ENCODE data around the gene EFNA5.

EFNA5 gene

GRCh38 chr5:107431998-107432397 is 238.7 kb downstream of the EFNA5 start:
- TF ChIP-seq POLR2A (IDR thresholded peaks at IDR 0.05; ENCODE audit: extremely low read depth, insufficient read length) (no peak), CTCF (IDR thresholded peaks at IDR 0.05; ENCODE audit: low read depth, low read length) (no peak), MYC (IDR thresholded peaks at IDR 0.05; ENCODE audit: low read depth, low read length) (no peak)
- TF ChIP-seq, protein P1, sequence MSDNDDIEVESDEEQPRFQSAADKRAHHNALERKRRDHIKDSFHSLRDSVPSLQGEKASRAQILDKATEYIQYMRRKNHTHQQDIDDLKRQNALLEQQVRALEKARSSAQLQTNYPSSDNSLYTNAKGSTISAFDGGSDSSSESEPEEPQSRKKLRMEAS (IDR thresholded peaks at IDR 0.05; ENCODE audit: low read depth, low read length): no peak
- DNase-seq (ENCODE audit: low read depth): no peak
- H3K4me3 ChIP-seq (ENCODE audit: low read depth, low read length): no peak overlapping the region

DNA sequence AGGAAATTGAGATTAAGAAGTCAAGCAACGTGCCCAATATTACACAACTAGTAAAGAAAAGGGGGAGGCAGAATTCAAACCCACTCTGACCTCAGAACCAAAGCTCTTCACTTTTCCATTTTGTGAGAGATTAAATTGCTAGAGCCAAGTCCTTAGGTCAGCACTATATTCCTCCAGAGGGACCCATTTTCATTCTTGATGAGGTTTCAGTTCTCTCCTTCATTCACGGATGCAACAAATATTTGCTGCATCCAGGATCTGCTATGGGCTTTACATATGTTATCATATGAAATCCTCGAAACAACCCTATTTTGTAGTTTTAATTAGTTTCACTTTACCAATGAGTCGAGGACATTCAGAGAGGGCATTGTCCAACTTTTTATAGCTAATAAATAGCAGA is 239.2 kb downstream of the EFNA5 start:
- DNase-seq (ENCODE audit: low read depth): no peak
- no peak for TF ChIP-seq POLR2A (IDR thresholded peaks at IDR 0.05; ENCODE audit: extremely low read depth, insufficient read length)
- TF ChIP-seq, protein P1 (IDR thresholded peaks at IDR 0.05; ENCODE audit: low read depth, low read length): no peak
- TF ChIP-seq CTCF (IDR thresholded peaks at IDR 0.05; ENCODE audit: low read depth, low read length): no peak
- no peak for TF ChIP-seq MYC (IDR thresholded peaks at IDR 0.05; ENCODE audit: low read depth, low read length)
- H3K4me3 ChIP-seq (ENCODE audit: low read depth, low read length): no peak overlapping the region

DNA sequence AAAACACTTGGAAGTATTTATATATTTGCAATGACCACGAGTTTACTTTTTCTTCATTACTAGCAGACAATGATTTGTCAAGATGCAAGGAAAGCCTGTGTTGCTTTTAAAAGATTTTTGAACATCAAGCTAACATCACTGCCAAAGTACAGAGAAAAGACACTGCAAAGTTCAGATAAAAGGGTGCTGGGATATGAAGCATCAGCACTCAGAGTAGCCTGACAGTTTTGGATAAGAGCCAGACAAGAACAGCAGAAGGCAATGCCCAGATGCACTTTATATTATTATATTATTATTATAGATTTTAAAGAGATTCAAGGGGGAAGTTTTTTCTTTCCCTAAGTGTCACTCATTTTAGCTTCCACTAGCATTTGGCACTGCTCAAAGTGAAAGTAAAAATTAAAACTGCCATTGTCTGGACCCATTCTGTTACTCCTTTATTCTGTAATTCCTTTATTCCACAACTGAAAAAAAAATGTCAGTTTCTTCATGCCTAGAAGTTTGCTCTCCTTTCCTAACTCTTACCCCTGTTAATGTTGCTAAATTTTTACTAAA is 240.6 kb downstream of the EFNA5 start:
- no peak overlapping the region for H3K4me3 ChIP-seq (ENCODE audit: low read depth, low read length)
- no peak for DNase-seq (ENCODE audit: low read depth)
- TF ChIP-seq POLR2A (IDR thresholded peaks at IDR 0.05; ENCODE audit: extremely low read depth, insufficient read length) (no peak), CTCF (IDR thresholded peaks at IDR 0.05; ENCODE audit: low read depth, low read length) (no peak), MYC (IDR thresholded peaks at IDR 0.05; ENCODE audit: low read depth, low read length) (no peak)
- TF ChIP-seq, protein P1 (IDR thresholded peaks at IDR 0.05; ENCODE audit: low read depth, low read length): no peak

GRCh38 chr5:107428303-107428813 is 242.4 kb downstream of the EFNA5 start:
- DNase-seq (ENCODE audit: low read depth): no peak
- H3K4me3 ChIP-seq (ENCODE audit: low read depth, low read length): no peak overlapping the region
- TF ChIP-seq MYC (IDR thresholded peaks at IDR 0.05; ENCODE audit: low read depth, low read length) (no peak), CTCF (IDR thresholded peaks at IDR 0.05; ENCODE audit: low read depth, low read length) (no peak), POLR2A (IDR thresholded peaks at IDR 0.05; ENCODE audit: extremely low read depth, insufficient read length) (no peak)
- TF ChIP-seq, protein P1 (IDR thresholded peaks at IDR 0.05; ENCODE audit: low read depth, low read length): no peak

DNA sequence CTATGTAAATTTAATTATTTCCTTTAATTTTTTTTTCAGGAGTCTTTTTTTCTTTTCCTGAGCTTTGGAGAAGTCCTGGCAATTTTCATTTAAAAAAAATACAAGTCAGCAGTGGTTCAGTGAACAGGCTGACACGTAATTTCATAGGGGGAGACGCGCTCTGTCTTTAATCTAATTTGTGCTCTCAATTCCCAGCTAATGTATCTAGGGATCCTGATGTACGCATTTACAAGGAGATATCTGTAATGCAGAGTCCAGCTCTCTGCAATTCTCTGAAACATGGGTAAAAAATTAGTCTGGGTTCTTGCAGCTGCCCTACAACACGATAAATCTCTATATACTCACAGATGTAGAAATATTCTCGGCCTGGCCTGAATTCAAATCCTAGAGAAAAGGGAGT is 243.9 kb downstream of the EFNA5 start:
- H3K4me3 ChIP-seq (ENCODE audit: low read depth, low read length): no peak overlapping the region
- TF ChIP-seq CTCF (IDR thresholded peaks at IDR 0.05; ENCODE audit: low read depth, low read length) (no peak), MYC (IDR thresholded peaks at IDR 0.05; ENCODE audit: low read depth, low read length) (no peak), POLR2A (IDR thresholded peaks at IDR 0.05; ENCODE audit: extremely low read depth, insufficient read length) (no peak)
- TF ChIP-seq, protein P1 (IDR thresholded peaks at IDR 0.05; ENCODE audit: low read depth, low read length): no peak
- DNase-seq (ENCODE audit: low read depth): no peak

All from NB4 (cell line).